Measurements from ENCODE around the gene INPP5E.

Gene INPP5E

GRCh38 chr9:136403915-136404800 lies 35.5 kb downstream of the INPP5E start:
- DNase-seq (ENCODE audit: low read depth), result no peak

- DNase-seq (ENCODE audit: low read depth), result no peak
These were observed 36.1 kb downstream of the INPP5E start for GRCh38 chr9:136403538-136403914.

- DNase-seq (ENCODE audit: low read depth), result no peak
These were observed 37.6 kb downstream of the INPP5E start for GRCh38 chr9:136402067-136402466.

GRCh38 chr9:136401173-136401922 lies 38.3 kb downstream of the INPP5E start:
- DNase-seq (ENCODE audit: low read depth), result peak; percentile 59

- peak; percentile 89 for DNase-seq (ENCODE audit: low read depth)
These were observed 39.4 kb downstream of the INPP5E start, which contains the start of gene SNAPC4 for GRCh38 chr9:136400038-136400834. Gene SNAPC4 (minus strand): TSS chr9:136400170. CDS start chr9:136398428, 1,742 bp downstream.

GRCh38 chr9:136399176-136400037 lies 40.2 kb downstream of the INPP5E start:
- peak; percentile 47 for DNase-seq (ENCODE audit: low read depth)

GRCh38 chr9:136398286-136398685 lies 41.4 kb downstream of the INPP5E start:
- no peak for DNase-seq (ENCODE audit: low read depth)

GRCh38 chr9:136397643-136398042 lies 42.0 kb downstream of the INPP5E start:
- DNase-seq (ENCODE audit: low read depth), result no peak

GRCh38 chr9:136396219-136396515 lies 43.5 kb downstream of the INPP5E start:
- DNase-seq (ENCODE audit: low read depth), result no peak

GRCh38 chr9:136395345-136396218 lies 44.1 kb downstream of the INPP5E start:
- DNase-seq (ENCODE audit: low read depth), result no peak

GRCh38 chr9:136395020-136395340 lies 44.7 kb downstream of the INPP5E start:
- DNase-seq (ENCODE audit: low read depth), result no peak

GRCh38 chr9:136394312-136395019 lies 45.2 kb downstream of the INPP5E start:
- DNase-seq (ENCODE audit: low read depth), result no peak

- no peak for DNase-seq (ENCODE audit: low read depth)
These were observed 46.1 kb downstream of the INPP5E start for GRCh38 chr9:136393531-136393930.

- DNase-seq (ENCODE audit: low read depth), result no peak
These were observed 46.9 kb downstream of the INPP5E start for GRCh38 chr9:136392538-136393449.

- DNase-seq (ENCODE audit: low read depth), result no peak
These were observed 47.7 kb downstream of the INPP5E start for GRCh38 chr9:136391737-136392537.

- no peak for DNase-seq (ENCODE audit: low read depth)
These were observed 50.2 kb downstream of the INPP5E start for GRCh38 chr9:136389396-136389795.

GRCh38 chr9:136387217-136387616 lies 52.4 kb downstream of the INPP5E start:
- DNase-seq (ENCODE audit: low read depth), result no peak

- DNase-seq (ENCODE audit: low read depth), result no peak
These were observed 53.6 kb downstream of the INPP5E start for GRCh38 chr9:136386018-136386417.
